ENCODE results near the gene CYFIP1. TPM values are rescaled to one million over a fixed set of nuclear protein-coding genes. Genes with fewer than 3 reads are reported as not detected.

The CYFIP1 gene
- total RNA-seq, 1 experiment from 2014 or later = 159 TPM

GRCh38 chr15:22867886-22868285 is 112.3 kb downstream of the CYFIP1 start:
- intact Hi-C loops (cut with micrococcal nuclease; ENCODE audit: unreplicated experiment) = no loop called here
- TF ChIP-seq TCF7L2 (IDR thresholded peaks at IDR 0.05; ENCODE audit: low read depth, low read length) (no peak), CTCF (IDR thresholded peaks at IDR 0.05) (no peak), SIN3A (IDR thresholded peaks at IDR 0.05; ENCODE audit: borderline replicate concordance, insufficient read depth, low read depth, low read length) (no peak), REST (IDR thresholded peaks at IDR 0.05; ENCODE audit: insufficient read depth in 1 of 2, low read depth in 2 of 2, low read length in 1 of 2) (no peak), POLR2AphosphoS5 (IDR thresholded peaks at IDR 0.05; ENCODE audit: low read depth, low read length) (no peak)
- Histone ChIP-seq H3K9me3 (ENCODE audit: control insufficient read depth, insufficient read depth, low read depth, low read length) (no peaks in the 10 kb centered on the region), H3K27me3 (ENCODE audit: control insufficient read depth, insufficient read depth, low read length) (no peaks in the 10 kb centered on the region), H3K4me3 (ENCODE audit: low read depth in 2 of 2, low read length in 2 of 2) (no peak overlapping the region), H3K36me3 (ENCODE audit: control insufficient read depth, insufficient read depth, low read length) (peaks cover 21% of the 10 kb centered on the region), H3K4me1 (ENCODE audit: control insufficient read depth, insufficient read depth, low read length) (no peaks in the 10 kb centered on the region; the same call in 1 of the 2 replicates), H3K27ac (ENCODE audit: low read length) (no peak overlapping the region)
- DNase-seq (ENCODE audit: low read depth, low spot score) (no peak), ATAC-seq (no peak)
- no TSS peak for BruUV-seq (replicated peaks)
- in situ Hi-C loops (cut with HindIII; ENCODE audit: low pct_unique_long_range_greater_than_20kb, low sequenced_read_pairs) = no loop called here
- POLR2A ChIA-PET = no interaction called here
- CTCF ChIA-PET = no interaction called here

- CTCF ChIA-PET = no interaction called here
- peak; percentile 73 for ATAC-seq
- Histone ChIP-seq H3K9me3 (ENCODE audit: control insufficient read depth, insufficient read depth, low read depth, low read length) (no peaks in the 10 kb centered on the region), H3K36me3 (ENCODE audit: control insufficient read depth, insufficient read depth, low read length) (peaks cover 21% of the 10 kb centered on the region), H3K4me1 (ENCODE audit: control insufficient read depth, insufficient read depth, low read length) (no peaks in the 10 kb centered on the region; the same call in 1 of the 2 replicates), H3K27ac (ENCODE audit: low read length) (no peak overlapping the region), H3K27me3 (ENCODE audit: control insufficient read depth, insufficient read depth, low read length) (no peaks in the 10 kb centered on the region), H3K4me3 (ENCODE audit: low read depth in 2 of 2, low read length in 2 of 2) (no peak overlapping the region)
- POLR2A ChIA-PET = no interaction called here
- BruUV-seq (replicated peaks) = no TSS peak
- intact Hi-C loops (cut with micrococcal nuclease; ENCODE audit: unreplicated experiment) (no loop called here), in situ Hi-C loops (cut with HindIII; ENCODE audit: low pct_unique_long_range_greater_than_20kb, low sequenced_read_pairs) (no loop called here)
- TF ChIP-seq POLR2AphosphoS5 (IDR thresholded peaks at IDR 0.05; ENCODE audit: low read depth, low read length) (no peak), SIN3A (IDR thresholded peaks at IDR 0.05; ENCODE audit: borderline replicate concordance, insufficient read depth, low read depth, low read length) (no peak), CTCF (IDR thresholded peaks at IDR 0.05) (no peak), REST (IDR thresholded peaks at IDR 0.05; ENCODE audit: insufficient read depth in 1 of 2, low read depth in 2 of 2, low read length in 1 of 2) (no peak), TCF7L2 (IDR thresholded peaks at IDR 0.05; ENCODE audit: low read depth, low read length) (no peak)
- DNase-seq (ENCODE audit: low read depth, low spot score) = no peak
These were observed 114.1 kb downstream of the CYFIP1 start for GRCh38 chr15:22866079-22866478.
